ENCODE results near the gene CCDC158.

The CCDC158 gene

GRCh38 chr4:76302826-76303438, 118.0 kb downstream of the CCDC158 start:
- no peak for TF ChIP-seq CTCF (IDR thresholded peaks at IDR 0.05; ENCODE audit: low read length)
- TF ChIP-seq EZH2 (IDR thresholded peaks at IDR 0.05; ENCODE audit: borderline replicate concordance, low read length): no peak
- no peaks in the 10 kb centered on the region for H3K9me2 ChIP-seq (ENCODE audit: low read depth, low read length)
- no peak overlapping the region for H3K4me2 ChIP-seq (ENCODE audit: low read length)
- H3K27ac ChIP-seq (ENCODE audit: low read depth, low read length, poor library complexity, severe bottlenecking): no peak overlapping the region
- H3K4me3 ChIP-seq (ENCODE audit: low read depth, low read length, poor library complexity, severe bottlenecking): no peak overlapping the region
- no peaks in the 10 kb centered on the region for H3K4me1 ChIP-seq (ENCODE audit: insufficient read depth, low read length, severe bottlenecking)
- H3K79me2 ChIP-seq (ENCODE audit: insufficient read depth, low read length): no peaks in the 10 kb centered on the region
- H3K36me3 ChIP-seq (ENCODE audit: insufficient read depth, low read length): no peaks in the 10 kb centered on the region
- no peaks in the 10 kb centered on the region for H3F3A ChIP-seq (ENCODE audit: insufficient read depth, low read length)
- no peaks in the 10 kb centered on the region for H3K27me3 ChIP-seq (ENCODE audit: insufficient read depth, low read length)
- no peaks in the 10 kb centered on the region for H4K20me1 ChIP-seq (ENCODE audit: insufficient read depth, low read length)
- H3K9ac ChIP-seq (ENCODE audit: low read length): no peak overlapping the region
- no peak overlapping the region for H2AFZ ChIP-seq (ENCODE audit: low read length)
- H3K9me3 ChIP-seq (ENCODE audit: low read length): no peaks in the 10 kb centered on the region

GRCh38 chr4:76301775-76302162, 119.2 kb downstream of the CCDC158 start:
- H4K20me1 ChIP-seq (ENCODE audit: insufficient read depth, low read length): no peaks in the 10 kb centered on the region
- H3K79me2 ChIP-seq (ENCODE audit: insufficient read depth, low read length): no peaks in the 10 kb centered on the region
- no peaks in the 10 kb centered on the region for H3K4me1 ChIP-seq (ENCODE audit: insufficient read depth, low read length, severe bottlenecking)
- no peaks in the 10 kb centered on the region for H3K9me2 ChIP-seq (ENCODE audit: low read depth, low read length)
- H3K4me2 ChIP-seq (ENCODE audit: low read length): no peak overlapping the region
- TF ChIP-seq CTCF (IDR thresholded peaks at IDR 0.05; ENCODE audit: low read length) (no peak), EZH2 (IDR thresholded peaks at IDR 0.05; ENCODE audit: borderline replicate concordance, low read length) (no peak)
- H3K9me3 ChIP-seq (ENCODE audit: low read length): no peaks in the 10 kb centered on the region
- H3K27ac ChIP-seq (ENCODE audit: low read depth, low read length, poor library complexity, severe bottlenecking): no peak overlapping the region
- H3F3A ChIP-seq (ENCODE audit: insufficient read depth, low read length): no peaks in the 10 kb centered on the region
- H3K4me3 ChIP-seq (ENCODE audit: low read depth, low read length, poor library complexity, severe bottlenecking): no peak overlapping the region
- no peak overlapping the region for H3K9ac ChIP-seq (ENCODE audit: low read length)
- H3K27me3 ChIP-seq (ENCODE audit: insufficient read depth, low read length): no peaks in the 10 kb centered on the region
- no peaks in the 10 kb centered on the region for H3K36me3 ChIP-seq (ENCODE audit: insufficient read depth, low read length)
- no peak overlapping the region for H2AFZ ChIP-seq (ENCODE audit: low read length)

GRCh38 chr4:76301068-76301774, 119.7 kb downstream of the CCDC158 start:
- H2AFZ ChIP-seq (ENCODE audit: low read length): no peak overlapping the region
- H3K27ac ChIP-seq (ENCODE audit: low read depth, low read length, poor library complexity, severe bottlenecking): no peak overlapping the region
- H3K4me3 ChIP-seq (ENCODE audit: low read depth, low read length, poor library complexity, severe bottlenecking): no peak overlapping the region
- no peak overlapping the region for H3K4me2 ChIP-seq (ENCODE audit: low read length)
- no peaks in the 10 kb centered on the region for H3K9me2 ChIP-seq (ENCODE audit: low read depth, low read length)
- H3F3A ChIP-seq (ENCODE audit: insufficient read depth, low read length): no peaks in the 10 kb centered on the region
- no peak overlapping the region for H3K9ac ChIP-seq (ENCODE audit: low read length)
- H3K27me3 ChIP-seq (ENCODE audit: insufficient read depth, low read length): no peaks in the 10 kb centered on the region
- H3K36me3 ChIP-seq (ENCODE audit: insufficient read depth, low read length): no peaks in the 10 kb centered on the region
- H3K4me1 ChIP-seq (ENCODE audit: insufficient read depth, low read length, severe bottlenecking): no peaks in the 10 kb centered on the region
- no peaks in the 10 kb centered on the region for H4K20me1 ChIP-seq (ENCODE audit: insufficient read depth, low read length)
- no peaks in the 10 kb centered on the region for H3K79me2 ChIP-seq (ENCODE audit: insufficient read depth, low read length)
- H3K9me3 ChIP-seq (ENCODE audit: low read length): no peaks in the 10 kb centered on the region
- no peak for TF ChIP-seq EZH2 (IDR thresholded peaks at IDR 0.05; ENCODE audit: borderline replicate concordance, low read length)
- TF ChIP-seq CTCF (IDR thresholded peaks at IDR 0.05; ENCODE audit: low read length): no peak
